GM23248 (cell line): ENCODE measurements around the gene MYADM. TPM values are rescaled to one million over a fixed set of nuclear protein-coding genes. Genes with fewer than 3 reads are reported as not detected.
A peak's percentile ranks its signal among the peaks of the same experiment; 100 is the strongest.

Source experiments
- DNase-seq: peaks from one replicate; pipeline ENCODE4 v3.0.0-alpha.2; 2015
- H2AFZ ChIP-seq: fragments of 200-600 bp; sonication (generic); 2 replicates; pipeline ENCODE4 v1.6.1; 2016; ENCODE audit warnings: antibody characterized with exemption
- H3F3A ChIP-seq: fragments of 200-600 bp; sonication (generic); 2 replicates; pipeline ENCODE4 v1.6.1; 2016; ENCODE audit warnings: mild to moderate bottlenecking, antibody characterized with exemption, mixed run types; ENCODE audit not compliant: insufficient read depth
- H3K27ac ChIP-seq: fragments of 200-600 bp; sonication (generic); 2 replicates; pipeline ENCODE4 v1.5.1; 2016; ENCODE audit warnings: mild to moderate bottlenecking
- H3K27me3 ChIP-seq: fragments of 200-600 bp; sonication (generic); replicated peaks from 2 replicates; pipeline ENCODE4 v1.6.1; 2016; ENCODE audit warnings: mild to moderate bottlenecking; ENCODE audit not compliant: insufficient read depth
- H3K36me3 ChIP-seq: fragments of 200-600 bp; sonication (generic); 2 replicates; pipeline ENCODE4 v1.6.1; 2016; ENCODE audit warnings: low read depth, mild to moderate bottlenecking
- H3K4me1 ChIP-seq: fragments of 200-600 bp; sonication (generic); 2 replicates; pipeline ENCODE4 v1.6.1; 2016; ENCODE audit warnings: mild to moderate bottlenecking; ENCODE audit not compliant: insufficient read depth
- H3K4me2 ChIP-seq: fragments of 200-600 bp; sonication (generic); one replicate; pipeline ENCODE4 v1.6.1; 2016; ENCODE audit warnings: mild to moderate bottlenecking; ENCODE audit not compliant: unreplicated experiment
- H3K4me3 ChIP-seq: fragments of 200-600 bp; sonication (generic); 2 replicates; pipeline ENCODE4 v1.5.1; 2016; ENCODE audit warnings: mild to moderate bottlenecking
- H3K79me2 ChIP-seq: fragments of 200-600 bp; sonication (generic); 2 replicates; pipeline ENCODE4 v1.6.1; 2016; ENCODE audit warnings: mild to moderate bottlenecking; ENCODE audit not compliant: insufficient read depth
- H3K9ac ChIP-seq: fragments of 200-600 bp; sonication (generic); 2 replicates; pipeline ENCODE4 v1.6.1; 2016; ENCODE audit warnings: mild to moderate bottlenecking
- H3K9me2 ChIP-seq: fragments of 200-600 bp; sonication (generic); 2 replicates; pipeline ENCODE4 v1.6.1; 2016; ENCODE audit warnings: mixed run types, mild to moderate bottlenecking, moderate library complexity; ENCODE audit not compliant: insufficient read depth
- H3K9me3 ChIP-seq: fragments of 200-600 bp; sonication (generic); one replicate; pipeline ENCODE4 v1.6.1; 2017; ENCODE audit warnings: low read depth
- H4K20me1 ChIP-seq: fragments of 200-600 bp; sonication (generic); 2 replicates; pipeline ENCODE4 v1.6.0; 2016; ENCODE audit not compliant: insufficient read depth
- EZH2 ChIP-seq: fragments of 200-600 bp; sonication (generic); IDR thresholded peaks from 2 replicates; pipeline ENCODE4 v1.6.1; 2018; ENCODE audit warnings: antibody characterized with exemption, mild to moderate bottlenecking; ENCODE audit not compliant: insufficient read depth, poor library complexity, severe bottlenecking
- EZH2phosphoT487 ChIP-seq: fragments of 200-600 bp; sonication (generic); IDR thresholded peaks from 2 replicates; pipeline ENCODE4 v1.6.1; 2018; ENCODE audit warnings: antibody characterized with exemption, moderate library complexity, mild to moderate bottlenecking, low read depth; ENCODE audit not compliant: insufficient read depth
- WGBS, 2 experiments: methylation state at CpG; one replicate each; pipeline ENCODE4 v1.1.6; 2015 to 2017; ENCODE audit warnings: low lambda C conversion rate in 2 of 2, low coverage in 1 of 2; ENCODE audit errors: missing lambda C conversion rate in 2 of 2; 5-methylcytosine and 5-hydroxymethylcytosine counted together
- in situ Hi-C: fragments of 300-500 bp; cut with MboI; formaldehyde crosslinking; loops from 2 replicates; pipeline ENCODE4 v1.15.0; 2020
- polyA plus RNA-seq: library from polyadenylated mRNA; unstranded; fragments of >200 nt; fragmentation: Nextera tagmentation; extraction: Ambion mirVana; gene quantifications from 2 replicates; pipeline ENCODE4 v1.2.1, GENCODE V29; 2016
- total RNA-seq: library from RNA; depleted of rRNA; stranded (reverse); fragments of >200 nt; shearing (Covaris generic); gene quantifications from 2 replicates; pipeline ENCODE4 v1.2.3, GENCODE V29; 2014

Gene MYADM
- total and polyA plus RNA-seq, 2 experiments from 2014 or later: 74.8 to 222 TPM

DNA sequence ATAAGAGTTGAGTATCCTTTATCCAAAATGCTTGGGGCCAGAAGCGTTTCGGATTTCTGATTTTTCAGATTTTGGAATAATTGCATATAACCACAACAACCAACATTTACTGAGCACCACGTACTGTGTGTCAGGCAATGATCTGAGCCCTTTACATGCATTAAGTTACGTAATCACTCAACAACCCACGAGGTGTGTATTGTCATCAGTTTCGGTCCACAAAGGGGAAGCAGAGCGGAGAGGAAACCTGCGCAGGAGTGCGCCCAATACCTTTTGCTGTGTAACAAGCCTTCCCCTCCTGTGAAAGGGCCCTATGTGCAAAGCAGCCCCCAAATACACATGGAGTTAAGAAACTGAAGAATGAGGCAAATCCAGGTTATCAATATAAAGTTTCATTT, 22.8 kb upstream of the MYADM start:
- Histone ChIP-seq H3K36me3 (no peaks in the 10 kb centered on the region), H3K4me1 (peaks cover 24% of the 10 kb centered on the region), H4K20me1 (no peaks in the 10 kb centered on the region), H3K4me2 (no peak overlapping the region), H3K9ac (no peak overlapping the region), H2AFZ (no peak overlapping the region), H3K9me3 (no peaks in the 10 kb centered on the region), H3K27me3 (no peaks in the 10 kb centered on the region), H3K4me3 (no peak overlapping the region), H3K79me2 (no peaks in the 10 kb centered on the region), H3F3A (peaks cover 29% of the 10 kb centered on the region), H3K9me2 (no peaks in the 10 kb centered on the region), H3K27ac (no peak overlapping the region)
- WGBS, 2 experiments: 90 to 93% methylated on average over 9 of the region's 9 CpGs
- DNase-seq: no peak
- TF ChIP-seq EZH2 (no peak), EZH2phosphoT487 (no peak)
- in situ Hi-C loops: no loop called here

GRCh38 chr19:53847555-53847954, 20.1 kb upstream of the MYADM start:
- Histone ChIP-seq H3K79me2 (no peaks in the 10 kb centered on the region), H3K9me2 (no peaks in the 10 kb centered on the region), H3K27me3 (no peaks in the 10 kb centered on the region), H3K36me3 (no peaks in the 10 kb centered on the region), H3K4me2 (no peak overlapping the region), H4K20me1 (no peaks in the 10 kb centered on the region), H3K4me1 (peaks cover 7% of the 10 kb centered on the region), H3F3A (peaks cover 24% of the 10 kb centered on the region), H3K9ac (no peak overlapping the region), H3K9me3 (no peaks in the 10 kb centered on the region), H3K27ac (no peak overlapping the region), H3K4me3 (no peak overlapping the region), H2AFZ (no peak overlapping the region)
- 50% methylated on average over 8 of the region's 8 CpGs for WGBS, 2 experiments
- TF ChIP-seq EZH2 (no peak), EZH2phosphoT487 (no peak)
- DNase-seq: no peak
- in situ Hi-C loops: no loop called here

- H3K27me3 ChIP-seq: no peaks in the 10 kb centered on the region
- H3K9me3 ChIP-seq: no peaks in the 10 kb centered on the region
- H3K4me3 ChIP-seq: peak overlapping the region; percentile 49
- peaks cover 10% of the 10 kb centered on the region for H3F3A ChIP-seq
- no peaks in the 10 kb centered on the region for H4K20me1 ChIP-seq
- H3K36me3 ChIP-seq: no peaks in the 10 kb centered on the region
- no peaks in the 10 kb centered on the region for H3K9me2 ChIP-seq
- peak; percentile 83 for DNase-seq
- peak overlapping the region; percentile 38 for H3K4me2 ChIP-seq
- H3K79me2 ChIP-seq: no peaks in the 10 kb centered on the region
- TF ChIP-seq EZH2 (no peak), EZH2phosphoT487 (no peak)
- peak overlapping the region; percentile 43 for H3K27ac ChIP-seq
- peaks cover 5% of the 10 kb centered on the region; the same call in 1 of the 2 replicates for H3K4me1 ChIP-seq
- peak overlapping the region; percentile 56 for H2AFZ ChIP-seq
- 8 to 14% methylated on average over 11 of the region's 11 CpGs for WGBS, 2 experiments
- H3K9ac ChIP-seq: peak overlapping the region; percentile 31
- in situ Hi-C loops: no loop called here
These were observed 18.4 kb upstream of the MYADM start for GRCh38 chr19:53849237-53849676.

- no peaks in the 10 kb centered on the region for H3K79me2 ChIP-seq
- DNase-seq: no peak
- in situ Hi-C loops: no loop called here
- no peak overlapping the region for H3K9ac ChIP-seq
- TF ChIP-seq EZH2phosphoT487 (no peak), EZH2 (no peak)
- peaks cover 6% of the 10 kb centered on the region; the same call in 1 of the 2 replicates for H3K4me1 ChIP-seq
- H3K4me3 ChIP-seq: no peak overlapping the region
- no peak overlapping the region for H3K4me2 ChIP-seq
- no peaks in the 10 kb centered on the region for H3K36me3 ChIP-seq
- H3F3A ChIP-seq: peaks cover 6% of the 10 kb centered on the region; the same call in 1 of the 2 replicates
- no peaks in the 10 kb centered on the region for H3K9me2 ChIP-seq
- no peak overlapping the region for H3K27ac ChIP-seq
- no peaks in the 10 kb centered on the region for H3K9me3 ChIP-seq
- no peaks in the 10 kb centered on the region for H4K20me1 ChIP-seq
- no peaks in the 10 kb centered on the region for H3K27me3 ChIP-seq
- WGBS, 2 experiments: 81 to 89% methylated on average over 2 of the region's 2 CpGs
- no peak overlapping the region for H2AFZ ChIP-seq
These were observed 14.0 kb upstream of the MYADM start for GRCh38 chr19:53853707-53854106.
